Body of pancreas (tissue), 4 donors: ENCODE data around the gene THOC7.

Source experiments
- CTCF ChIP-seq, 7 experiments: fragments of 450-650 bp in 4 of 7; fragments of 200-600 bp in 3 of 7; sonication (generic) in 3 of 7; IDR thresholded peaks; one replicate each; pipeline ENCODE4 v1.5.1; 2016 to 2019; ENCODE audit warnings: antibody characterized with exemption in 7 of 7
- POLR2A ChIP-seq, 3 donors: fragments of 450-650 bp; IDR thresholded peaks; one replicate each; pipeline ENCODE4 v1.6.1; 2016; ENCODE audit warnings: antibody characterized with exemption in 3 of 3, mild to moderate bottlenecking in 2 of 3

DNA sequence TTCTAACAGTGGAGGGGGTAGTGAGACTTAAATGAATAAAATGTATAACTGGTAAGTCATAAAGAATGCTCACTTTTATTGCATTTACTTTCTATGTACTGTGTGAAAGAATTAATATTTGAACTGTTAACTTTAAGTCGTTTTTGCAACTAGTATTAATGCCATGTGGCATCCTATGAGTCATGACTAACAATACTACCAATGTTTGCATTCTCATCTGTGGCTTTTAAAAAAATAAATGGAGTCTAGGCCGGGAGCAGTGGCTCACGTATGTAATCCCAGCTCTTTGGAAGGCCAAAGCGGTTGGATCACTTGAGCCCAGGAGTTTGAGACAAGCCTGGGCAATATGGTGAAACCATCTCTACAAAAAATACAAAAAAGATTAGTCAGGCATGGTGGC is 39.3 kb downstream of the THOC7 start:
- TF ChIP-seq CTCF (IDR thresholded peaks at IDR 0.05) = no peak
- no peak for TF ChIP-seq POLR2A (IDR thresholded peaks at IDR 0.05)
